NCI-H187 treated with DMSO at 0.1 percent for 48 hours (cell line): ENCODE measurements around the gene TBC1D3C.
"Not testable (repeated sequence)": the region's sequence is repeated elsewhere in the genome, so short reads cannot be mapped to it uniquely, and the experiment has no call there.

ENCODE experiments used
- DNase-seq: peaks from one replicate; lab custom pipeline; 2025; lab: John Stamatoyannopoulos, UW

Gene TBC1D3C

GRCh38 chr17:38068534-38068933 lies at the start of gene TBC1D3C:
Gene TBC1D3C (minus strand): TSS chr17:38068634. CDS start chr17:38067066, 1,568 bp downstream.
- not testable (repeated sequence) for DNase-seq

- DNase-seq = not testable (repeated sequence)
These were observed 30.8 kb upstream of the TBC1D3C start for GRCh38 chr17:38099262-38099661.

- DNase-seq = not testable (repeated sequence)
These were observed 25.7 kb upstream of the TBC1D3C start for GRCh38 chr17:38094059-38094694.

GRCh38 chr17:38088120-38088519 lies 19.7 kb upstream of the TBC1D3C start:
- DNase-seq = not testable (repeated sequence)

DNA sequence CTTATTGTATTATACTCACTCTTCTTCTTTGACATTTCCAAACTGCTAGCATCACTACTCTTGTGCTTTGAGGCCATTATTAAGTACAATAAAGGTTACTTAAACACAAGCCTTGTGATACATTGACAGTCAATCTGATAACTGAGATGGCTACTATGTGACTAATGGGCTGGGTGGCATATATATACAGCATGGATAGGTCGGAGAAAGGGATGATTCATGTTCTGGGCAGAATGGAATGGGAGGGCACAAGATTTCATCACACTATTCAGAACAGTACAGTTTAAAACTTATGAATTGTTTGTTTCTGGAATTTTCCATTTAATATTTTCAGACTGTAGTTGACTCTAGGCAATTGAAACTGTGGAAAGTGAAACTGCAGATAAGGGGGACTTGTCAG lies 18.9 kb upstream of the TBC1D3C start:
- DNase-seq = not testable (repeated sequence)
